Natural killer cell (primary cell): ENCODE data around the gene AKR7A2. TPM values are rescaled to one million over a fixed set of nuclear protein-coding genes. Genes with fewer than 3 reads are reported as not detected.
A peak's percentile ranks its signal among the peaks of the same experiment; 100 is the strongest.

Source experiments
- ATAC-seq, 3 donors: fragments of 150-1000 bp in 2 of 3; fragments of 200-7000 bp in 1 of 3; cut with Tn5 transposase; 1 replicate in 1 of 3; 2 replicates in 2 of 3; pipeline ENCODE4 v1.10.0; 2021; ENCODE audit warnings: mild to moderate bottlenecking in 2 of 3, moderate library complexity in 2 of 3
- DNase-seq, 2 donors: peaks; one replicate each; pipeline versions ENCODE4 v3.0.0 to v3.0.0-alpha.2; 2013 to 2021; ENCODE audit warnings: mixed read lengths in 1 of 2
- H3K27ac ChIP-seq: one replicate; pipeline ENCODE4 v1.5.1; 2013; ENCODE audit warnings: mild to moderate bottlenecking, low read length
- H3K27me3 ChIP-seq: one replicate; pipeline ENCODE4 v1.6.1; 2013; ENCODE audit warnings: low read length; ENCODE audit not compliant: control insufficient read depth, insufficient read depth
- H3K36me3 ChIP-seq: one replicate; pipeline ENCODE4 v1.6.1; 2013; ENCODE audit warnings: low read length; ENCODE audit not compliant: control insufficient read depth, insufficient read depth
- H3K4me1 ChIP-seq: one replicate; pipeline ENCODE4 v1.6.1; 2013; ENCODE audit warnings: low read length; ENCODE audit not compliant: control insufficient read depth, insufficient read depth
- H3K4me3 ChIP-seq: one replicate; pipeline ENCODE4 v1.5.1; 2013; ENCODE audit warnings: low read length
- H3K9me3 ChIP-seq: one replicate; pipeline ENCODE4 v1.6.1; 2013; ENCODE audit warnings: low read length; ENCODE audit not compliant: control insufficient read depth, insufficient read depth
- H3K27ac Mint-ChIP-seq, 2 donors: one replicate each; pipeline ENCODE4 v1.8.0; 2022; ENCODE audit warnings: mild to moderate bottlenecking in 2 of 2, mixed read lengths in 2 of 2, moderate library complexity in 1 of 2
- H3K27me3 Mint-ChIP-seq, 2 donors: one replicate each; pipeline ENCODE4 v1.8.0; 2022; ENCODE audit warnings: low read depth in 2 of 2, mixed read lengths in 2 of 2
- H3K36me3 Mint-ChIP-seq: one replicate; pipeline ENCODE4 v1.8.0; 2022; ENCODE audit warnings: mixed read lengths
- H3K4me1 Mint-ChIP-seq, 2 donors: one replicate each; pipeline ENCODE4 v1.8.0; 2022; ENCODE audit warnings: mixed read lengths in 2 of 2
- H3K4me3 Mint-ChIP-seq: one replicate; pipeline ENCODE4 v1.8.0; 2022; ENCODE audit warnings: mild to moderate bottlenecking, moderate library complexity, mixed read lengths
- H3K9me3 Mint-ChIP-seq, 2 donors: one replicate each; pipeline ENCODE4 v1.8.0; 2022; ENCODE audit warnings: mixed read lengths in 2 of 2
- WGBS: methylation state at CpG from one replicate; pipeline ENCODE4 v1.1.7; 2013; ENCODE audit warnings: missing lambda C conversion rate; ENCODE audit not compliant: insufficient coverage; 5-methylcytosine and 5-hydroxymethylcytosine counted together
- intact Hi-C: fragments of 100-400 bp; cut with micrococcal nuclease; formaldehyde crosslinking; loops from one replicate; pipeline ENCODE4 v1.14.2; 2022
- total RNA-seq, 4 donors: library from RNA; stranded (reverse); fragments of 120-200 nt in 1 of 4; gene quantifications; one replicate each; pipeline versions ENCODE4 v1.2.3 to v1.2.4, GENCODE V29; 2013 to 2022
- TF ChIP-seq, protein P1 (sequence below): fragments of 200-600 bp; IDR thresholded peaks from one replicate; pipeline ENCODE4 v1.8.0; 2022; ENCODE audit warnings: antibody characterized with exemption

The AKR7A2 gene
- total RNA-seq, 3 donors from 2014 or later (not counting 1 experiment from before 2014, with no cell fraction given), result 25.5 to 31.9 (median 28.9) TPM

GRCh38 chr1:19325368-19325957 lies 13.5 kb upstream of the AKR7A2 start:
- H3K4me1 Mint-ChIP-seq, result peaks cover 0 to 5% of the 10 kb centered on the region in 2 donors
- H3K9me3 Mint-ChIP-seq, result no peaks in the 10 kb centered on the region
- no peaks in the 10 kb centered on the region for H3K27me3 ChIP-seq
- ATAC-seq, result peak in 1 of 3 donors; percentile 73
- H3K36me3 Mint-ChIP-seq, result no peaks in the 10 kb centered on the region
- no peaks in the 10 kb centered on the region for H3K27me3 Mint-ChIP-seq
- H3K27ac ChIP-seq, result no peak overlapping the region
- peaks cover 21% of the 10 kb centered on the region for H3K36me3 ChIP-seq
- 91% methylated on average over 19 of the region's 19 CpGs for WGBS
- no peak for DNase-seq
- intact Hi-C loops, result no loop called here
- no peaks in the 10 kb centered on the region for H3K4me1 ChIP-seq
- H3K9me3 ChIP-seq, result no peaks in the 10 kb centered on the region
- no peak overlapping the region for H3K27ac Mint-ChIP-seq
- no peak overlapping the region for H3K4me3 Mint-ChIP-seq
- H3K4me3 ChIP-seq, result no peak overlapping the region
- TF ChIP-seq, protein P1, sequence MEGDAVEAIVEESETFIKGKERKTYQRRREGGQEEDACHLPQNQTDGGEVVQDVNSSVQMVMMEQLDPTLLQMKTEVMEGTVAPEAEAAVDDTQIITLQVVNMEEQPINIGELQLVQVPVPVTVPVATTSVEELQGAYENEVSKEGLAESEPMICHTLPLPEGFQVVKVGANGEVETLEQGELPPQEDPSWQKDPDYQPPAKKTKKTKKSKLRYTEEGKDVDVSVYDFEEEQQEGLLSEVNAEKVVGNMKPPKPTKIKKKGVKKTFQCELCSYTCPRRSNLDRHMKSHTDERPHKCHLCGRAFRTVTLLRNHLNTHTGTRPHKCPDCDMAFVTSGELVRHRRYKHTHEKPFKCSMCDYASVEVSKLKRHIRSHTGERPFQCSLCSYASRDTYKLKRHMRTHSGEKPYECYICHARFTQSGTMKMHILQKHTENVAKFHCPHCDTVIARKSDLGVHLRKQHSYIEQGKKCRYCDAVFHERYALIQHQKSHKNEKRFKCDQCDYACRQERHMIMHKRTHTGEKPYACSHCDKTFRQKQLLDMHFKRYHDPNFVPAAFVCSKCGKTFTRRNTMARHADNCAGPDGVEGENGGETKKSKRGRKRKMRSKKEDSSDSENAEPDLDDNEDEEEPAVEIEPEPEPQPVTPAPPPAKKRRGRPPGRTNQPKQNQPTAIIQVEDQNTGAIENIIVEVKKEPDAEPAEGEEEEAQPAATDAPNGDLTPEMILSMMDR, result no peak

- no peaks in the 10 kb centered on the region for H3K27me3 Mint-ChIP-seq
- Histone ChIP-seq H3K27me3 (no peaks in the 10 kb centered on the region), H3K36me3 (peaks cover 21% of the 10 kb centered on the region), H3K9me3 (no peaks in the 10 kb centered on the region), H3K4me1 (no peaks in the 10 kb centered on the region), H3K27ac (no peak overlapping the region), H3K4me3 (no peak overlapping the region)
- 96% methylated on average over 9 of the region's 9 CpGs for WGBS
- no peaks in the 10 kb centered on the region for H3K36me3 Mint-ChIP-seq
- no peak overlapping the region for H3K4me3 Mint-ChIP-seq
- H3K9me3 Mint-ChIP-seq, result no peaks in the 10 kb centered on the region
- ATAC-seq, result no peak
- no peak for DNase-seq
- peaks cover 0 to 3% of the 10 kb centered on the region in 2 donors for H3K4me1 Mint-ChIP-seq
- H3K27ac Mint-ChIP-seq, result no peak overlapping the region
- intact Hi-C loops, result no loop called here
- TF ChIP-seq, protein P1, result no peak
These were observed 12.7 kb upstream of the AKR7A2 start for GRCh38 chr1:19324665-19324990.

- H3K9me3 ChIP-seq, result no peaks in the 10 kb centered on the region
- no peaks in the 10 kb centered on the region for H3K36me3 Mint-ChIP-seq
- H3K4me3 Mint-ChIP-seq, result peak overlapping the region; percentile 40
- H3K27me3 ChIP-seq, result no peaks in the 10 kb centered on the region
- no peaks in the 10 kb centered on the region for H3K4me1 ChIP-seq
- TF ChIP-seq, protein P1, result no peak
- H3K36me3 ChIP-seq, result peaks cover 21% of the 10 kb centered on the region
- no peak overlapping the region for H3K4me3 ChIP-seq
- no peaks in the 10 kb centered on the region for H3K9me3 Mint-ChIP-seq
- H3K27ac Mint-ChIP-seq, result no peak overlapping the region
- ATAC-seq (no peak), DNase-seq (no peak)
- no peaks in the 10 kb centered on the region for H3K27me3 Mint-ChIP-seq
- 93% methylated on average over 22 of the region's 23 CpGs for WGBS
- intact Hi-C loops, result no loop called here
- no peaks in the 10 kb centered on the region for H3K4me1 Mint-ChIP-seq
- H3K27ac ChIP-seq, result no peak overlapping the region
These were observed 12.2 kb upstream of the AKR7A2 start for GRCh38 chr1:19323987-19324664.

GRCh38 chr1:19322481-19322880 lies 10.5 kb upstream of the AKR7A2 start:
- no peak for ATAC-seq
- Mint-ChIP-seq H3K9me3 (no peaks in the 10 kb centered on the region), H3K27ac (no peak overlapping the region), H3K4me3 (no peak overlapping the region), H3K4me1 (no peaks in the 10 kb centered on the region), H3K36me3 (no peaks in the 10 kb centered on the region), H3K27me3 (no peaks in the 10 kb centered on the region)
- no peaks in the 10 kb centered on the region for H3K9me3 ChIP-seq
- DNase-seq, result peak in 1 of 2 donors; percentile 4
- no peak overlapping the region for H3K27ac ChIP-seq
- H3K27me3 ChIP-seq, result no peaks in the 10 kb centered on the region
- H3K4me3 ChIP-seq, result no peak overlapping the region
- WGBS, result 89% methylated on average over 10 of the region's 10 CpGs
- peaks cover 22% of the 10 kb centered on the region for H3K36me3 ChIP-seq
- H3K4me1 ChIP-seq, result no peaks in the 10 kb centered on the region
- TF ChIP-seq, protein P1, result no peak
- intact Hi-C loops, result no loop called here
